HFFc6 (cell line): ENCODE data around the gene RTN4R. TPM values are rescaled to one million over a fixed set of nuclear protein-coding genes. Genes with fewer than 3 reads are reported as not detected.

Experiments
- DNase-seq: peaks from one replicate; pipeline ENCODE4 v3.0.0-alpha.2; 2018
- H3K27ac Mint-ChIP-seq: 2 replicates; pipeline ENCODE4 v1.8.0; 2020; ENCODE audit warnings: mild to moderate bottlenecking, mixed read lengths
- H3K27me3 Mint-ChIP-seq: 2 replicates; pipeline ENCODE4 v1.8.0; 2021; ENCODE audit warnings: mild to moderate bottlenecking, moderate library complexity, mixed read lengths; ENCODE audit not compliant: insufficient read depth
- H3K36me3 Mint-ChIP-seq: 2 replicates; pipeline ENCODE4 v1.8.0; 2021; ENCODE audit warnings: low read depth, mixed read lengths
- H3K4me1 Mint-ChIP-seq: 2 replicates; pipeline ENCODE4 v1.8.0; 2020; ENCODE audit warnings: low read depth, mixed read lengths
- H3K4me3 Mint-ChIP-seq: 2 replicates; pipeline ENCODE4 v1.8.0; 2020; ENCODE audit warnings: mild to moderate bottlenecking, moderate library complexity, mixed read lengths
- H3K9me3 Mint-ChIP-seq: 2 replicates; pipeline ENCODE4 v1.8.0; 2020; ENCODE audit warnings: mild to moderate bottlenecking, mixed read lengths
- CTCF ChIP-seq: fragments of 200-600 bp; sonication (generic); IDR thresholded peaks from 2 replicates; pipeline ENCODE4 v1.5.0; 2021; ENCODE audit warnings: antibody characterized with exemption, mild to moderate bottlenecking
- total RNA-seq, 6 experiments: library from RNA; stranded (reverse); fragmentation: NEBNext Ultra II Directional; extraction: Animal tissue kit (Norgen Biotek cat#: 25700); gene quantifications; 2 replicates in 1 of 6; 3 replicates in 5 of 6; pipeline ENCODE4 v1.2.3, GENCODE V29; 2021

Gene RTN4R
- total RNA-seq, 6 experiments from 2014 or later: 0.14 to 0.85 (median 0.35) TPM

GRCh38 chr22:20236052-20236717 is 31.9 kb downstream of the RTN4R start:
- H3K27me3 Mint-ChIP-seq: peaks cover 17% of the 10 kb centered on the region
- H3K27ac Mint-ChIP-seq: no peak overlapping the region
- no peaks in the 10 kb centered on the region for H3K4me1 Mint-ChIP-seq
- no peak overlapping the region for H3K4me3 Mint-ChIP-seq
- TF ChIP-seq CTCF: no peak
- DNase-seq: no peak
- no peaks in the 10 kb centered on the region for H3K36me3 Mint-ChIP-seq
- no peaks in the 10 kb centered on the region for H3K9me3 Mint-ChIP-seq

- H3K4me1 Mint-ChIP-seq: no peaks in the 10 kb centered on the region
- H3K36me3 Mint-ChIP-seq: no peaks in the 10 kb centered on the region
- H3K27ac Mint-ChIP-seq: no peak overlapping the region
- TF ChIP-seq CTCF: no peak
- no peak overlapping the region for H3K4me3 Mint-ChIP-seq
- peaks cover 17% of the 10 kb centered on the region for H3K27me3 Mint-ChIP-seq
- no peak for DNase-seq
- H3K9me3 Mint-ChIP-seq: no peaks in the 10 kb centered on the region
Observed at GRCh38 chr22:20235389-20235991, 32.6 kb downstream of the RTN4R start.

GRCh38 chr22:20234760-20235388 is 33.2 kb downstream of the RTN4R start:
- DNase-seq: no peak
- Mint-ChIP-seq H3K27me3 (peaks cover 21% of the 10 kb centered on the region), H3K36me3 (no peaks in the 10 kb centered on the region), H3K4me1 (no peaks in the 10 kb centered on the region), H3K27ac (no peak overlapping the region), H3K4me3 (no peak overlapping the region), H3K9me3 (no peaks in the 10 kb centered on the region)
- TF ChIP-seq CTCF: no peak

GRCh38 chr22:20234314-20234682 is 33.8 kb downstream of the RTN4R start:
- DNase-seq: no peak
- no peak overlapping the region for H3K4me3 Mint-ChIP-seq
- no peak overlapping the region for H3K27ac Mint-ChIP-seq
- no peaks in the 10 kb centered on the region for H3K9me3 Mint-ChIP-seq
- peaks cover 26% of the 10 kb centered on the region for H3K27me3 Mint-ChIP-seq
- no peaks in the 10 kb centered on the region for H3K4me1 Mint-ChIP-seq
- H3K36me3 Mint-ChIP-seq: no peaks in the 10 kb centered on the region
- TF ChIP-seq CTCF: no peak

- H3K27ac Mint-ChIP-seq: no peak overlapping the region
- H3K4me1 Mint-ChIP-seq: no peaks in the 10 kb centered on the region
- no peaks in the 10 kb centered on the region for H3K36me3 Mint-ChIP-seq
- peaks cover 26% of the 10 kb centered on the region for H3K27me3 Mint-ChIP-seq
- no peak overlapping the region for H3K4me3 Mint-ChIP-seq
- no peak for TF ChIP-seq CTCF
- no peaks in the 10 kb centered on the region for H3K9me3 Mint-ChIP-seq
- no peak for DNase-seq
Observed at GRCh38 chr22:20233351-20234313, 34.5 kb downstream of the RTN4R start.
